Keratinocyte (primary cell): Measurements from ENCODE around the gene IPO13.

Source experiments
- CTCF ChIP-seq, 3 experiments: IDR thresholded peaks in 1 of 3; conservative IDR thresholded peaks in 1 of 3; optimal IDR thresholded peaks in 1 of 3; 2 replicates in 2 of 3; 3 replicates in 1 of 3; pipeline versions ENCODE3 to v1.5.1; 2011; ENCODE audit warnings: low read length in 3 of 3, mild to moderate bottlenecking in 3 of 3, moderate library complexity in 2 of 3, control low read depth in 1 of 3, inconsistent platforms in 1 of 3; ENCODE audit not compliant: insufficient read depth in 2 of 3; ENCODE audit errors: extremely low read depth in 1 of 3
- EZH2 ChIP-seq: IDR thresholded peaks from one replicate; pipeline ENCODE4 v1.6.1; 2012; ENCODE audit warnings: inconsistent platforms, mild to moderate bottlenecking, low read length, moderate library complexity

GRCh38 chr1:43997295-43997999 is 50.7 kb downstream of the IPO13 start:
- no peak for TF ChIP-seq CTCF (optimal IDR thresholded peaks at IDR 0.05 in 1 of 3, IDR thresholded peaks at IDR 0.05 in 1 of 3, conservative IDR thresholded peaks at IDR 0.05 in 1 of 3; ENCODE audit: extremely low read depth in 1 of 3, insufficient read depth in 2 of 3, low read length in 3 of 3)
- TF ChIP-seq EZH2 = no peak
